Germinal center (tissue), 1 donor: Measurements from ENCODE around the gene ENPEP.
"Not testable (repeated sequence)": the region's sequence is repeated elsewhere in the genome, so short reads cannot be mapped to it uniquely, and the experiment has no call there.

ENCODE experiments used
- DNase-seq: peaks from one replicate; pipeline ENCODE4 v3.0.0; 2012; ENCODE audit warnings: mixed read lengths, low spot score

ENPEP gene

DNA sequence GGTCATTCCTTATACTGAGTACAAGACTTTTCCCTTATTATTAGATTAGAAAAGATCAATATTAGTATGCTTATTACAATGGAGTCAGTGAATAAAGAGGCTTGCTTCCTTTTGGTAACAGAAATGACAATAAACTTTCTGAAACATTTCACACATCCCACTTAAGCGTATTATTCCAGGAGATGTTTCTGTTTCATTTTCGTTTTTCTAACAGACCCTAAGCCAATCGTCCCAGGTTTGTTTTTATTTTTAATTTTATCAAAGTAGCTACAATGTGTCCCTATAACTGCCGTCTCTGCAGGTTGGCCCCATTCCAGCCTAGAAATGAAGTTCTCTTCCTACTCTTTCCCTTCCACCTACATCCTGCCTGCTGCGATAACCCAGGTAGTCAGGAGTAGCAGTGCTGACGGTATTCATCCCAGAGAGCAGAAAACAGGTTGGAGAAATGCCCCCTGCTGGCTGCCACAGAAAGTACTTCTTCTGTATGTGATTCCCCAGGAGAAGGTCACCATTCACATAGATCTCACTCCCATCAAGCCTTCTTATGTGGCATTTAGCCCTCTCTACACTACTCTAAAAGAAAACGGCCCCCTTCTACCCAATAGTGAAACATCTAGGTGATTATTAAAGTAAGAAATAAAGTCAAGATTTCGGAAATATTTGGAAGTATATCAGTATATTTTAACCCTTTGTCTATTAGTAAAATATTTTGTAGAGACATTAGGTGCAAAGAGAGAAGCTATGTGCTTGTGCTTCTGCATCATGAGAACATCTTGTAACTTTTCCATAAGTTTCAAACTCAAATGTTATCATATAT, 40.4 kb downstream of the ENPEP start:
- DNase-seq: peak; percentile 39

DNA sequence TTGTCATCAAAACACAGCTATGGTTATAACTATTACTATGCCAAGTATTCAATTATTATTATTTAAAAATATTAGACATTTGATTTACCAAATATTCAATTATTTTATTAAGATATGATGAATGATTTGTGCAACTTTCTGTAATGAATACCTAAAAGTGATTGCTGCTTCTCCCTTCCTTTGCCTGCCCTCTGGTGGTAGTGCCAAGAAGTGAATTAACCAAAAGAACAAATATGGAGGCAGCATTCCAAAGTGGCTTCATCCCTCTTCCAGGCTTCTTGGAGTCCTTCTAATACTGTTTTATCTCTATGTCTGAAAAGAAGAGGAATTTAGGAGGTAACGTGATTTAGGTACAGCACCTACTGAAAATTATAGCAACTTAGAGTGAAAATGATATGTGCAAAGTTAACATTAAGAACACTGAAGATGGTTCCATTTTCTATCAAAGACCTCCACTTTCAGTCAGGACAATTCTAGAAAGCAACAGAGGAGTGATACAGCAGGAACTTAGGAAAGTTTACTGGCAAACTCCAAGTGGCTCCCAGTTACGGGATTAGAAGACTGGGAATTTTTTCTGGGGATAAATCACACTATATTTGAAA, 43.0 kb downstream of the ENPEP start:
- DNase-seq: no peak

GRCh38 chr4:110520886-110521285, 44.9 kb downstream of the ENPEP start:
- DNase-seq: no peak

DNA sequence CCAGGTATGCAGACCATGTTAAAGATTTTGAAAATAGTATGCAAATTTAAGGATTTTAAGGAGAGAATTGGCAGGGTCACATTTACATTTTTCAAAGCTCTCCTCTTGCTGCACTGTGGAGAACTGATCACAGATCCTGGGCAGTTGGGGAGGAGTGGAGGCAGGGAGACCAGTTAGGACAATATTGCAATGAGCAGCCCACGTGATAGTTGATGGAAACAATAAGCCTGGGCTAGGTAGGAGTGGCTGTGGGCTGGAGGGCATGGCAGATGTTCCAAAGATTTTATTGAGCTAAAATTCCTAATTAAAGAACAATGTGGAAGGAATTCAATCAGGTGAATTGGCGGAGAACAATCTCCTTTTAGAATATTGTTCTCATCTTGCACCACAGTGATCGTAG, 50.6 kb downstream of the ENPEP start:
- DNase-seq: no peak

DNA sequence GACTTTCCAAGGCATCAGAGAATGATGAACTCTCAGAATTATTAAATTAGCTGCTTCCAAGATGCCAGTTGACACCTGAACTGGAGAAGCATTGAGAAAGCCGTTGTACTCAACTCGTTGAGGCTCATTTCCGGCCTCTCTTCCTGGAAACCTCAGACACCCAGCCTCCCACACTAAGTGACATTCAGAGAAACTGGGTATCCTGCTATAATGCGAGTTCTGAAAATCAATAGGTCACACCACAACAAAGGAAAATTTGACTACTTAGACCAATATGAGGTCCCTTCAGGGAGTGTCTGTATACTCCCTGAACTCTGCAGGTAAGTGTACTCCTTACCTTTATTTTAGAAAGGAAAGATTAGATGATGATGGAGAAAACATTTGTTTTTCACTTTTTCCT, 51.2 kb downstream of the ENPEP start:
- DNase-seq: no peak

GRCh38 chr4:110532901-110533589, 57.1 kb downstream of the ENPEP start:
- DNase-seq: no peak

GRCh38 chr4:110533590-110533910, 57.6 kb downstream of the ENPEP start:
- DNase-seq: no peak

GRCh38 chr4:110533940-110534339, 58.0 kb downstream of the ENPEP start:
- no peak for DNase-seq

- no peak for DNase-seq
Observed at GRCh38 chr4:110540581-110540980, 64.6 kb downstream of the ENPEP start.

DNA sequence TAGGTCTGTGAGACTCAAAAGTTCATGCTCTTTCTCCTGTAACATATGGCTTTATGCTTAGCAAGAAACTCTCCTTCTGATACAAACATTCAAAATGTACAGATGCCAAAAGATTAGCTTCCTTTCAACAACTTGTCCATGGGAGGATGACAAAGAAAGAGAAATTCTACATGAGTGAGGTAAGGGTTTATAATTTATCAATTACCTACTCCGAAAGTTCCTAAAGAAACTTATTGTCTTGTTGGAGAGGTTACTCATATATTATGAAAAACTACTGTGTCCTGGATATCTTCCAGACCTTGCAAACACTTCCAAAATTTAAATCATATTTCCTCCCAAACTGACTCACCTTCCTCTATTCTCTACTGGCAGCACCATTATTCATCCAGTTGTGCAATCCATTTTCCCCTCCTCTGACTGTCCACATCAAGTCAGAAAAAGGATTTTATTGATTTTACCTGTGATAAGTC, 65.1 kb downstream of the ENPEP start:
- no peak for DNase-seq

DNA sequence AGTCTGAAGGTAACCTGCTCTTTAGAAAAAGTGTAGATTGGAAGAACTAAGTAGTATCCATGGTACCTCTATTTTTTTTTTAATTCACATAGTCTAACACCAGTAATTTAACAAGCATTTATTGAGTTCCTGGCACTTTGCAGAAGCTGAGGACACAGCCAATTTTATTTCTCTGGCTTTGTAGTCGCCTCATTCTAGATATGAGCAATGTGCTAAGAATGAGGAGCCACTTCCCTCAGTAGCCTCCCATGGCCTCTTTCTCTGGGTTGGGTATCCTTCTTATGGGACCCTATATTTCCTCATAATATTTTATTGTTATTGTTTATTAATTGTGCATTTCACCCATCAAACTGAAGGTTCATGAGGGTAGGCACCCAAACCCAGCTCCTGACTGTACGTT, 67.6 kb downstream of the ENPEP start:
- DNase-seq: no peak

- no peak for DNase-seq
Observed at GRCh38 chr4:110544594-110544993, 68.6 kb downstream of the ENPEP start.

GRCh38 chr4:110550260-110550659, 74.3 kb downstream of the ENPEP start:
- no peak for DNase-seq

DNA sequence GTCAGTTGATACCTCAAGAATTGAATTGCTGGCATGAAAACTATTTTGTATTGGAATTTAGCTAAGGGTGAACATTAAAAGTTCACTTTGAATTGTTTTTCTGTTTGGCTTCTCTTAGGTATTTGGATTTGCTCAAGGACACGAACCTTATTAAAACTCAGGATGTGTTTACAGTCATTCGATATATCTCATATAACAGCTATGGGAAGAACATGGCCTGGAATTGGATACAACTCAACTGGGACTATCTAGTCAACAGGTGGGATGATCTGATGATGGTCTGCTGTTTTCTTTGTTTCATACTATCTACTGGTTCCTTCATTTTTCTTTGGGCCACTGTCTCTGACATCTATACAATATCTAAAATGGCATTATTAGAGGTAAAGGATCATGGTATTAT, 77.2 kb downstream of the ENPEP start:
- no peak for DNase-seq

GRCh38 chr4:110567214-110567613, 91.3 kb downstream of the ENPEP start:
- DNase-seq: no peak

DNA sequence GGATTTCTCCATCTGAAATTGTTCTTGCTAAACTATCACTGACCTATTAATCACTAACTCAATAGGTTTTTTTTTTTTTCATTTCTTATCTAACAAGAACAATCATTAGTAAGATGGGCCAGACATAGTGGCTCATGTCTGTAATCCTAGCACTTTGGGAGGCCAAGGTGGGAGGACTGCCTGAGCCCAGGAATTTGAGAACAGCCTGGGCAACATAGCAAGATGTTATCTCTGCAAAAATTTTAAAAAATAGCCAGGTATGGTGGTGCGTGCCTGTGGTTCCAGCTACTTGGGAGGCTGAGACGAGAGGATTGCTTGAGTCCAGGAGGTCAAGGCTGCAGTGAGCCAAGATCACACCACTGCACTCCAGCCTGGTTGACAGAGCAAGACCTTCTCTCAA, 100.7 kb downstream of the ENPEP start:
- not testable (repeated sequence) for DNase-seq

- peak; percentile 8 for DNase-seq
Observed at GRCh38 chr4:110586131-110586850, 110.3 kb downstream of the ENPEP start.

DNA sequence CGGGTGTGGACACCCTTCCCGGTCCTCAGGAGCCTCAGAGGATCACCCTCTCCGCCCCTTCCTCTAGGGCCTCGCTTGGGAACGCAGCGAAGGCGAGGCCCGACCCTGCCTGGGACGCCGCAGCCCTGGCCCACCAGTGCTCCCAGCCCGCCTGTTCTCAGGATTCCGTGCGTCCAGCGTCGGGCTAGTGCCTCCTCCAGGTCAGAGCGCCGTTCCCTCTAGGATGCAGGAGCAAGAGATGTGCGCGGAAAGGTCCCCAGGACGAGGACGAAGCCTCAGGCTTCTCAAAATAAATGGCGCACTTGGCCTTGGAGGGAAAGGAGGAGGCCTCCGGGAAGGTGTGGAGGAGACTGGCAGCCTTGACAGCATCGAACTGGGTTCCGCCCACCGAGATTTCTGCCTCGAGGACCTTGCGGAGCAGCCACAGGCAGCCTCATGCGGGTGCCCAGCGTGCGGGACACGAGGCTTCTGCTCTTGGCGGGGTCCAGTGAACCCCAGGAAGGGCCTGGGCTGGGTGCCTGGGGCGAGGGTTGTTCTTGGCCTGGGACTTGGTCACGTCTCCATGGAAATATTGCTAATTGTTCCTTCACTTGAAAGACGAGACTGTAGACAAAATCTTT, 111.8 kb downstream of the ENPEP start:
- no peak for DNase-seq

- DNase-seq: no peak
Observed at GRCh38 chr4:110589297-110589696, 113.3 kb downstream of the ENPEP start.

DNA sequence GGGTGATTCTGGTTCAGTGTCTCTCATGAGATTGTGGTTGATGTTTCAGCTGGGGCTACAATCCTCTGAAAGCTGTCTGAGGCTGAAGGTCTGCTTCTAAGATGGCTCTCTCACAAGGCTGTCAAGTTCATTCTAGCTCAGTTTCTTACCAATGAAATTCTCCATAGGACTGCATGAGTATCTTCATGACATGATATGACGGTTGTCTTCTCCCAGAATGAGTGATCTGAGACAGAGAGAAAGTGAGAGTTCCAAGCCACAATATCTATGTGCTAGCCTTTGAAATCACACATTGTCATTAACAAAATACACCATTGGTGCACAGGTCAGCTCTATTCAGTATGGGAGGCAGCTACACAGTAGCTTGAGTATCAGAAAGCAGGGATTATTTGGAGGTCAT, 119.6 kb downstream of the ENPEP start:
- DNase-seq: no peak

DNA sequence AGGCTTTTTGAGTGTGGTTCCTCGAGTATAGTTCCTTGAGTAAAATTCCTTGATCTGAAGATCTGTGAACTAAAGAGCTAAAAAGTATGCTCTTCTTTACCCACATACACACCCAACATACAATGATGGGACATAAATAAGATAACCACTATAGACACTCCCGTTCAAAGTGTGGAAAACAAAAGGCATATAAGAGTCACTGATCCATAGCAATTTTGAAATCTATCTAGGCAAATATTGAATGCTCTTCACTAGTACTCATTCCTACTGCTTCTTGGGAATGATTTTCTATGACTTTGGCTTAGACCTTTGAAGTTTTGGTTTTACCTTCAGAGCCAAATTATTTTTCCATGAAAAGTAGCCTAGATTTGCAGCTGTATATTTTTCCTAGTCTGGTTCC, 120.5 kb downstream of the ENPEP start:
- no peak for DNase-seq

GRCh38 chr4:110597582-110597981, 121.6 kb downstream of the ENPEP start:
- DNase-seq: no peak
